Lung (tissue), 12 donors: ENCODE data around the gene USP9X. TPM values are rescaled to one million over a fixed set of nuclear protein-coding genes. Genes with fewer than 3 reads are reported as not detected.

Source experiments
- ATAC-seq: fragments of 200-7000 bp; cut with Tn5 transposase; one replicate; pipeline ENCODE4 v1.9.1; 2020; ENCODE audit warnings: moderate number of reproducible peaks; ENCODE audit not compliant: insufficient read depth, low FRiP score
- DNase-seq, 3 donors: peaks; one replicate each; pipeline ENCODE4 v3.0.0-alpha.2; 2013 to 2017
- H3K27ac ChIP-seq, 2 donors: one replicate each; pipeline ENCODE4 v1.5.1; 2013; ENCODE audit warnings: mild to moderate bottlenecking in 2 of 2, moderate library complexity in 2 of 2, control low read depth in 1 of 2, inconsistent platforms in 1 of 2, low read depth in 1 of 2, low read length in 1 of 2
- H3K27me3 ChIP-seq, 3 donors: one replicate each; pipeline ENCODE4 v1.5.1; 2013; ENCODE audit warnings: low read length in 2 of 3; ENCODE audit not compliant: control insufficient read depth in 3 of 3, insufficient read depth in 3 of 3
- H3K36me3 ChIP-seq, 4 donors: one replicate each; pipeline ENCODE4 v1.5.1; 2013; ENCODE audit warnings: low read length in 4 of 4, mild to moderate bottlenecking in 1 of 4, moderate library complexity in 1 of 4; ENCODE audit not compliant: control insufficient read depth in 4 of 4, insufficient read depth in 4 of 4
- H3K4me1 ChIP-seq, 5 donors: one replicate each; pipeline ENCODE4 v1.5.1; 2013; ENCODE audit warnings: low read length in 5 of 5, mild to moderate bottlenecking in 2 of 5, moderate library complexity in 1 of 5; ENCODE audit not compliant: control insufficient read depth in 5 of 5, insufficient read depth in 5 of 5
- H3K4me3 ChIP-seq: one replicate; pipeline ENCODE4 v1.5.1; 2013; ENCODE audit warnings: mild to moderate bottlenecking, control low read depth, moderate library complexity
- H3K9ac ChIP-seq, 2 donors: one replicate each; pipeline ENCODE4 v1.5.1; 2013; ENCODE audit warnings: low read length in 2 of 2, control low read depth in 1 of 2; ENCODE audit not compliant: insufficient read depth in 1 of 2
- H3K9me3 ChIP-seq, 4 donors: one replicate each; pipeline ENCODE4 v1.5.1; 2013; ENCODE audit warnings: low read length in 3 of 4, mild to moderate bottlenecking in 1 of 4, moderate library complexity in 1 of 4; ENCODE audit not compliant: control insufficient read depth in 4 of 4, insufficient read depth in 3 of 4
- WGBS, 2 donors: extraction: QIAGEN DNeasy Blood & Tissue Kit; methylation state at CpG; one replicate each; pipeline ENCODE4 v1.1.7; 2013; 5-methylcytosine and 5-hydroxymethylcytosine counted together
- polyA plus RNA-seq, 2 donors: library from polyadenylated mRNA; stranded (reverse); fragments of 200-250 nt; gene quantifications; one replicate each; pipeline ENCODE4 v1.2.1, GENCODE V29; 2013
- total RNA-seq, 2 donors: library from RNA; depleted of rRNA in 1 of 2; stranded (reverse); fragments of >200 nt in 1 of 2; gene quantifications; one replicate each; pipeline ENCODE4 v1.2.1, GENCODE V29; 2014 to 2021
- TF ChIP-seq, protein P1 (sequence below): IDR thresholded peaks from 2 replicates; pipeline ENCODE4 v1.5.1; 2012; ENCODE audit warnings: mild to moderate bottlenecking; ENCODE audit errors: control extremely low read depth, extremely low read depth
- donor health status: control.
- donor health status: control.
- donor health status: Bipolar disorder and iron deficiency.
- donor health status: healthy.
- donor health status: DM: yes; HTN: yes; CAD: no.

The USP9X gene
- total and polyA plus RNA-seq, 4 donors: 8.5 to 187 (median 43.0) TPM

DNA sequence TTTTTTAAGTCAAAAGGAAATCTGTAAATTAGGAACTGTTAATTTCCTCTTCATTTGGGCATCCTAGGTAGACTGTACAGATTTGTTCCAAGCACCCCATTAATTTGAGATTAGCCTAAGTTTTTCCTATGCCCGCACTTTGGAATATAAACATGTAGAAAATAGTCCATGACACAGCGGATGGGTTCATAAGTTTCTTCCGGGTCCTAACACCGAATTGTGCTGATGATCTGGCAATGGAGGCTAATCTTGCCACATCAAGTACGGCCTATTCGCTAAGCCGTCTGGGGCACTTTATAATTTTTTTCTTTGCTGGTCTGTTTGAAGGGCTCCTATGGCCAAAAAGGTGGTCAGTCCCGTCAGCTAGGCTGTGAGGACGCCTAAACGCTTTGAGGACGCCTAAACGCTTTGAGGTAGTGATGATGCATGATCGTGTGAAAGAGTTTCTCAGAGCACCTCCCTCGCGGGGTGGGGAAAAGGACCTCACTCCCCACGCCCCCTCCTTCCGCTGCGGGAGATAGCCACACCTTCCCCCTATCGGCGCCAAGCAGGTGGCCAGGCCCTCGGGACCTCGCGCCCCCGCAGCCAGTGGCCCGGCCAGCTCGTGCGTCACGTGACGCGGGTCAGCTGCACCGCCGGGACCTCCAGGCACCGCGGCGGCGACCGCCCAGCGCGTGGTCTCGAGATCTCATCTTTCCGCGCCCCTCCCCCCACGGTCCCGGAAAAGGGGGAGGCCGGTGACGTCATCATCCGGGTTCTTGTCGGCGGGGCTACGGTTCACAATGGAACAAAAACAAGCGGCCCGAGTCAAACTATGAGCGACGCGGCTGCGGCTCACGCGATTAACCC lies 977 bp upstream of the USP9X start:
- peaks cover 0 to 48% (median 8%) of the 10 kb centered on the region in 3 donors for H3K27me3 ChIP-seq
- peak; percentile 96 to 98 (median 97) for DNase-seq
- 0 to 1% methylated on average over 27 to 58 of the region's 58 CpGs for WGBS, 2 donors
- peak overlapping the region; percentile 53 for H3K4me3 ChIP-seq
- H3K36me3 ChIP-seq: no peaks in the 10 kb centered on the region
- peaks cover 0 to 9% (median 3%) of the 10 kb centered on the region in 5 donors for H3K4me1 ChIP-seq
- peak overlapping the region; percentile 98 to 100 for H3K27ac ChIP-seq
- TF ChIP-seq, protein P1, sequence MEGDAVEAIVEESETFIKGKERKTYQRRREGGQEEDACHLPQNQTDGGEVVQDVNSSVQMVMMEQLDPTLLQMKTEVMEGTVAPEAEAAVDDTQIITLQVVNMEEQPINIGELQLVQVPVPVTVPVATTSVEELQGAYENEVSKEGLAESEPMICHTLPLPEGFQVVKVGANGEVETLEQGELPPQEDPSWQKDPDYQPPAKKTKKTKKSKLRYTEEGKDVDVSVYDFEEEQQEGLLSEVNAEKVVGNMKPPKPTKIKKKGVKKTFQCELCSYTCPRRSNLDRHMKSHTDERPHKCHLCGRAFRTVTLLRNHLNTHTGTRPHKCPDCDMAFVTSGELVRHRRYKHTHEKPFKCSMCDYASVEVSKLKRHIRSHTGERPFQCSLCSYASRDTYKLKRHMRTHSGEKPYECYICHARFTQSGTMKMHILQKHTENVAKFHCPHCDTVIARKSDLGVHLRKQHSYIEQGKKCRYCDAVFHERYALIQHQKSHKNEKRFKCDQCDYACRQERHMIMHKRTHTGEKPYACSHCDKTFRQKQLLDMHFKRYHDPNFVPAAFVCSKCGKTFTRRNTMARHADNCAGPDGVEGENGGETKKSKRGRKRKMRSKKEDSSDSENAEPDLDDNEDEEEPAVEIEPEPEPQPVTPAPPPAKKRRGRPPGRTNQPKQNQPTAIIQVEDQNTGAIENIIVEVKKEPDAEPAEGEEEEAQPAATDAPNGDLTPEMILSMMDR: no peak
- ATAC-seq: peak; percentile 80
- peak overlapping the region; percentile 95 to 96 for H3K9ac ChIP-seq
- no peaks in the 10 kb centered on the region for H3K9me3 ChIP-seq

DNA sequence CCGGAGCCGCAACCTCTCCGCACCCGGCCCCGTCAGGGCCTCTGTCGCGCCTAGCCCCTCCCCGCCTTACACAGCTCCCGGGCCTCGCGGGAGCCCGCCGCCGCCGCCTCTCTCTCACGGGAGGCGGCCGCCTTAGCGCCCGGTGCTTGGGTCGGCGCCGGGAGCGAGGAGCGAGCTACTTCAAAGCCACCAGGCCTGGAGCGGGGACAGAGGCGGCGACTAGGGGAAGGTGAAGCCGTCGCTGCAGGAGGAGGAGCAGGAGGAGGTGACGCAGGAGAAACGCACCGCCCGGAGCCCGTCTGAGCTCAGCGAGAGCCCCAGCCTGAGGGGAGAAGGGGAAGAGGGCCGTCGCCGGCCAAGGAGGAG lies 250 bp downstream of the USP9X start:
- peaks cover 0 to 20% (median 5%) of the 10 kb centered on the region in 5 donors for H3K4me1 ChIP-seq
- no peaks in the 10 kb centered on the region for H3K36me3 ChIP-seq
- peak overlapping the region; percentile 99 for H3K4me3 ChIP-seq
- H3K27ac ChIP-seq: peak overlapping the region; percentile 99 to 100
- H3K9me3 ChIP-seq: no peaks in the 10 kb centered on the region
- peak overlapping the region; percentile 50 to 63 for H3K9ac ChIP-seq
- peak; percentile 45 for ATAC-seq
- TF ChIP-seq, protein P1: no peak
- 0 to 1% methylated on average over 7 to 39 of the region's 39 CpGs for WGBS, 2 donors
- peak in 2 of 3 donors; percentile 58 to 62 for DNase-seq
- H3K27me3 ChIP-seq: peaks cover 0 to 45% (median 9%) of the 10 kb centered on the region in 3 donors

DNA sequence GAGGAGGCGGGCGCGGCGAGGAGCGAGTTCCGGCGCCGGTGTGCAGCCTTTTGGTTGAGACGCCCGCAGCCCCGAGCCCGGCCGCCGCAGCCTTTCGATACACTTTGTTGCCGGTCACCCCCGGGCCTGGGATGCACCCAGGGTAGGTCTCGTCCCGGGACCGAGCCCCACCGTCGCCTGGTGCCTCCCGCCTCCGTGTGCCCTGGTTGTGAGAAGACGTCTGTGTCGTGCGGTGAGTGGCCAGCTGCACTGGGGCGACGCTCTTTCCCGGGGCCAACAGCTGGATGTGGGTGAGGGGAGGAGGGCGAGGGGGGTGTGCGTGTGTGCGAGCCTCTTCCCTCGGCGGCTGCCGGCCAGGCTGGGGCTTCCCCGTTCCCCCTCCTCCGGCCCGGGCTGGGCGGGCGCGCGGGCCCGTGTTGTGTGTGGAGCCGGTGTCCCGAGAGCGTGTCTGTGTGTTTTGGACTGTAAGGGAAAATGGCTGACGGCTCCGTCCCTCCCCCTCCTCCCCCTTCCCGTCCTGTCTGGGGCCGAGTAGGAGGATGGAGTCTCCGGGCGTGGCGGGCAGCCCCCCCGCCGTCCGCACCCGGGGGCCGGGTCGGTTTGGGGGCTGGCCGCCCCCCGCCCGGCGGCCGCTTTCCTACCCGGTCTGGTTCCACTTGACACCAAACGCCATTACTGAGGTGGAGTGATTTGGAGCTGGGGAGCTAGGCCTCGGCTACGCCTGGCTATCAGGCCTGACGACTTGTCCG lies 807 bp downstream of the USP9X start:
- DNase-seq (peak; percentile 60 to 70 (median 65)), ATAC-seq (no peak)
- H3K36me3 ChIP-seq: no peaks in the 10 kb centered on the region
- H3K4me1 ChIP-seq: peaks cover 0 to 20% (median 6%) of the 10 kb centered on the region in 5 donors
- H3K4me3 ChIP-seq: peak overlapping the region; percentile 99
- H3K9ac ChIP-seq: peak overlapping the region; percentile 63 to 89
- 1 to 2% methylated on average over 11 to 71 of the region's 71 CpGs for WGBS, 2 donors
- peak overlapping the region; percentile 99 to 100 for H3K27ac ChIP-seq
- H3K27me3 ChIP-seq: peaks cover 0 to 44% (median 14%) of the 10 kb centered on the region in 3 donors
- H3K9me3 ChIP-seq: no peaks in the 10 kb centered on the region
- TF ChIP-seq, protein P1: no peak
